Vagina (tissue), 2 donors: ENCODE data around the gene ZNF488. TPM values are rescaled to one million over a fixed set of nuclear protein-coding genes. Genes with fewer than 3 reads are reported as not detected.

ENCODE experiments used
- DNase-seq, 2 donors: peaks; one replicate each; pipeline ENCODE4 v3.0.0-alpha.2; 2017; ENCODE audit errors: extremely low spot score in 2 of 2
- H3K27ac ChIP-seq: fragments of 200-600 bp; sonication (generic); one replicate; pipeline ENCODE4 v1.5.1; 2019
- H3K27me3 ChIP-seq: fragments of 200-600 bp; sonication (generic); one replicate; pipeline ENCODE4 v1.5.1; 2019
- H3K36me3 ChIP-seq, 2 donors: fragments of 200-600 bp; sonication (generic); one replicate each; pipeline ENCODE4 v1.5.1; 2017 to 2019
- H3K4me1 ChIP-seq: fragments of 200-600 bp; sonication (generic); one replicate; pipeline ENCODE4 v1.5.1; 2019
- H3K4me3 ChIP-seq, 2 donors: fragments of 200-600 bp; sonication (generic); 1 replicate in 1 of 2; 2 replicates in 1 of 2; pipeline ENCODE4 v1.5.1; 2016 to 2019
- H3K9me3 ChIP-seq: fragments of 200-600 bp; sonication (generic); one replicate; pipeline ENCODE4 v1.5.1; 2019
- POLR2A ChIP-seq, 2 donors: fragments of 450-650 bp; IDR thresholded peaks; one replicate each; pipeline ENCODE4 v1.6.1; 2017; ENCODE audit warnings: antibody characterized with exemption in 2 of 2, mild to moderate bottlenecking in 2 of 2, moderate library complexity in 2 of 2
- POLR2AphosphoS5 ChIP-seq, 2 donors: sonication (generic); formaldehyde crosslinking; IDR thresholded peaks; one replicate each; pipeline ENCODE4 v1.9.0; 2017; ENCODE audit warnings: antibody characterized with exemption in 2 of 2, mild to moderate bottlenecking in 2 of 2, low read depth in 1 of 2; ENCODE audit not compliant: insufficient read depth in 1 of 2
- intact Hi-C: fragments of 100-400 bp; cut with DNase I; formaldehyde crosslinking; loops from one replicate; pipeline ENCODE4 v1.15.1; 2023
- total RNA-seq: library from RNA; depleted of rRNA; stranded (reverse); fragments of >200 nt; gene quantifications from one replicate; pipeline ENCODE4 v1.2.3, GENCODE V29; 2016
- TF ChIP-seq, protein P1 (sequence below), 3 experiments: fragments of 450-650 bp in 2 of 3; fragments of 200-600 bp in 1 of 3; sonication (generic) in 1 of 3; IDR thresholded peaks; one replicate each; pipeline ENCODE4 v1.5.1; 2017 to 2019; ENCODE audit warnings: antibody characterized with exemption in 3 of 3, mild to moderate bottlenecking in 2 of 3, moderate library complexity in 2 of 3

Gene ZNF488
- total RNA-seq, 1 donor from 2014 or later = not detected

DNA sequence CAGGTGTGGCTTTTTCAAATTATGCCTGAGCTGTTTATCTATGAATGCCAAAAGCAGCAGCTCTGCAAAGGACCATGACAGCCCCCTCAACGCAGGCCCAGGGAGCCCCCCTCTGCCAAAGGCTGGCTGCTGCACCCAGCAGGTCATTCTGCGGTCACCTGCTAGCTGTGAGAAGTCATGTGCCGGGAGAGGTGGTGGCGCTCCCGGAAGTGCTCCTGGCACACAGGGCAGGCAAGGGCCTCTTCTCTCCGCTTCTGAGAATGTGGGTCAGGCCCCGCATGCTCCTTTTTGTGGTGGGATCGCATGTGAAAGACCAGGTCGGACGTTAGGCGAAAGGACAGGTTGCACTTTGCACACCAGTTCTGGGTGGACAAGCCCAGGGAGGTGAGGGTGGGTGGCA is 16.4 kb downstream of the ZNF488 start:
- no peak overlapping the region for H3K4me3 ChIP-seq
- H3K36me3 ChIP-seq = no peaks in the 10 kb centered on the region
- intact Hi-C loops = no loop called here
- TF ChIP-seq, protein P1, sequence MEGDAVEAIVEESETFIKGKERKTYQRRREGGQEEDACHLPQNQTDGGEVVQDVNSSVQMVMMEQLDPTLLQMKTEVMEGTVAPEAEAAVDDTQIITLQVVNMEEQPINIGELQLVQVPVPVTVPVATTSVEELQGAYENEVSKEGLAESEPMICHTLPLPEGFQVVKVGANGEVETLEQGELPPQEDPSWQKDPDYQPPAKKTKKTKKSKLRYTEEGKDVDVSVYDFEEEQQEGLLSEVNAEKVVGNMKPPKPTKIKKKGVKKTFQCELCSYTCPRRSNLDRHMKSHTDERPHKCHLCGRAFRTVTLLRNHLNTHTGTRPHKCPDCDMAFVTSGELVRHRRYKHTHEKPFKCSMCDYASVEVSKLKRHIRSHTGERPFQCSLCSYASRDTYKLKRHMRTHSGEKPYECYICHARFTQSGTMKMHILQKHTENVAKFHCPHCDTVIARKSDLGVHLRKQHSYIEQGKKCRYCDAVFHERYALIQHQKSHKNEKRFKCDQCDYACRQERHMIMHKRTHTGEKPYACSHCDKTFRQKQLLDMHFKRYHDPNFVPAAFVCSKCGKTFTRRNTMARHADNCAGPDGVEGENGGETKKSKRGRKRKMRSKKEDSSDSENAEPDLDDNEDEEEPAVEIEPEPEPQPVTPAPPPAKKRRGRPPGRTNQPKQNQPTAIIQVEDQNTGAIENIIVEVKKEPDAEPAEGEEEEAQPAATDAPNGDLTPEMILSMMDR (IDR thresholded peaks at IDR 0.05) = no peak
- TF ChIP-seq POLR2AphosphoS5 (IDR thresholded peaks at IDR 0.05; ENCODE audit: insufficient read depth in 1 of 2, low read depth in 1 of 2) = no peak
- no peak for TF ChIP-seq POLR2A (IDR thresholded peaks at IDR 0.05)
- no peaks in the 10 kb centered on the region for H3K4me1 ChIP-seq
- H3K27me3 ChIP-seq = no peaks in the 10 kb centered on the region
- DNase-seq = no peak
- H3K27ac ChIP-seq = no peak overlapping the region
- no peaks in the 10 kb centered on the region for H3K9me3 ChIP-seq

DNA sequence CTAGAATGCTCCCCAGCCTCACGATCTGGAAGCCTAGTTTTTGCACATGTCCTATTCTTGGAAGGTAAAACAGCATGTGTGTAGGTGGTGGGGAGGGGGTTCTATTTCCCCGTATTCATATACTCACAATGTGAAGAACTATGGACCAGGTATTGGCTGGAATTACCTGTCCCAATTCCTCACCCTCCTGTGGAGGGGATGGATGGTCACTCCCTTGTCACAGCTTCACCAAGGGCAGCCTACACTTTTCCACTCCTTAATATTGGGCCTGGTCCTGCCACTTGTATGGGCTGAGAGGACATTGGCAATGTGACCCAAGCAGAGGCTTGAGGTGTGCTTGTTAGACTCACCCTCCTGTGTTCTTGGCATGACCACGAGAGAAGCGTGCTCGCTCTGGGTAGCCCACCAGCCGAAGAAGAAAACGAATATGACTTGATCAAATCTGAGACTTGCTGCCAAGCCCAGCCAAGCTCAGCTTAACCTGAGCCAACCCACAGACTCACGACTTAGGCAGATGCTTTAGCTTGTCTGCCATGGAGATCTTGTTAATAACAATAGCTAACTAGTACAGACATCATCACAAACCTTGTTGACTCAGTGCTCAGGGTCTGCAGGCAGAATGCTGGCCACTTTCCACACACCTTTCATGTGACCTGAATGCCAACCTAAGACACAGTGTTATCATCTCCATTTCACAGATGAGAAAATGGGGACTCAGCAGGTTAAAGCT is 17.2 kb downstream of the ZNF488 start:
- TF ChIP-seq, protein P1 (IDR thresholded peaks at IDR 0.05) = no peak
- TF ChIP-seq POLR2A (IDR thresholded peaks at IDR 0.05) (no peak), POLR2AphosphoS5 (IDR thresholded peaks at IDR 0.05; ENCODE audit: insufficient read depth in 1 of 2, low read depth in 1 of 2) (no peak)
- intact Hi-C loops = no loop called here
- DNase-seq = no peak

DNA sequence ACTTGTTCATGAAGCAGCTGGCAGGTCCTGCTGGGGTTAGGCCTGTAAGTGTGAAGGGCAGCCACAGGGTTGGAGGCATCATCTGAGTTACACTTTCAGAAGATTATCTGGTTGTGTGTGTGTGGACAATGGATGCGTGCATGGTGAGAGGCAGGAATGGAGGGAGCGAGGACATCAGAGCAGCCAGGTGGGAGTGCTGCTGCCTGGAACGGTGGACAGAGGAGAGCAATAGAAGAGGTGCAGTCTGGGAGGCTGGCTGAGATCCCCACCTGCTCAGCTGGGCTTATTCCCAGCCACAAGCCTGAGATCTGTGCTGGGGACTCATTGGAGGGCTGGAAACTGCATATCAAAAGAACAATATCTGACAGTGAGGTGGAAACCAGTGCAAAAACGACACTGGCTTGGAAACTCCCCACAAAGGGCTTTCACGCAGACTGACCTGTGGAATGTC is 17.9 kb downstream of the ZNF488 start:
- no peaks in the 10 kb centered on the region for H3K4me1 ChIP-seq
- H3K9me3 ChIP-seq = no peaks in the 10 kb centered on the region
- no peaks in the 10 kb centered on the region for H3K27me3 ChIP-seq
- H3K27ac ChIP-seq = no peak overlapping the region
- H3K4me3 ChIP-seq = no peak overlapping the region
- TF ChIP-seq, protein P1 (IDR thresholded peaks at IDR 0.05) = no peak
- no peak for TF ChIP-seq POLR2AphosphoS5 (IDR thresholded peaks at IDR 0.05; ENCODE audit: insufficient read depth in 1 of 2, low read depth in 1 of 2)
- no peaks in the 10 kb centered on the region for H3K36me3 ChIP-seq
- DNase-seq = no peak
- intact Hi-C loops = no loop called here

More for the DNA sequence above, 17.2 kb downstream of the ZNF488 start:
- H3K4me1 ChIP-seq = no peaks in the 10 kb centered on the region
- no peak overlapping the region for H3K27ac ChIP-seq
- H3K36me3 ChIP-seq = no peaks in the 10 kb centered on the region
- H3K4me3 ChIP-seq = no peak overlapping the region
- H3K9me3 ChIP-seq = no peaks in the 10 kb centered on the region
- H3K27me3 ChIP-seq = no peaks in the 10 kb centered on the region

DNA sequence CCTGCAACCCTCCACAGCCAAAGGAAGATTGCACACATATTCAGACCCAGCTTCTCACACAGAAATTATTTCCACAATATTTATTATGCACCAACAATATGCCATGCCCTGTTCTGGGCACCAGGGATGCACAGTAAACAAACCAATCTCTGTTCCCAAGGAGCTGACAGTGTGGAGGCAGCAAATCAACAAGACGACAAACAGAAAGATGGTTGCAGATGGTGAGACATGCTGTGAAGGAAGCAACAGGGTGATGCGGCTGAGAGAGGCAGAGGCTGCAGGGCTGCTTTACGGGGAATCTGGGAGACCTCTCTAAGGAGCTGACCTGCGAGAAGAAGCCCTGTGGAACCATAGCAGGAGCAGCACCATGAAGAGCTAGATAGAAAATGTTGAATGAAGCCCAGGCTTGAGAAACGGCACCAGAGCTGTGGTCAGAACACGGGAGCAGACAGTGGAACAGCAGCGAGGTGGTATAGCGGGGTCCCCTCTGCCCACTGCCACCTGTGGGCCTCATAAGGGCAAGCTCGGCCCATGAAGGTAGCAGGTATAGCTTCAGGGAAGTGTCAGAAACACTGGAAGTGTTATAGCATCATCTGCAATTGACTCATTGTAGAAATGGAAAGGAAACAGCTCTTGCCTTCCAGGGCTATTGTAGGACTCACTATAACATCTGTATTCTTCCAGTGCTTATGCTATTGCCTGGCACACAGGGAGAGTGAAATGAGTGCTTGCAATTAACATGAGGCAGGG is 18.5 kb downstream of the ZNF488 start:
- intact Hi-C loops = no loop called here
- Histone ChIP-seq H3K4me3 (no peak overlapping the region), H3K27ac (no peak overlapping the region), H3K36me3 (no peaks in the 10 kb centered on the region), H3K27me3 (no peaks in the 10 kb centered on the region), H3K9me3 (no peaks in the 10 kb centered on the region), H3K4me1 (no peaks in the 10 kb centered on the region)
- TF ChIP-seq, protein P1 (IDR thresholded peaks at IDR 0.05) = no peak
- TF ChIP-seq POLR2AphosphoS5 (IDR thresholded peaks at IDR 0.05; ENCODE audit: insufficient read depth in 1 of 2, low read depth in 1 of 2) = no peak
- DNase-seq = no peak

DNA sequence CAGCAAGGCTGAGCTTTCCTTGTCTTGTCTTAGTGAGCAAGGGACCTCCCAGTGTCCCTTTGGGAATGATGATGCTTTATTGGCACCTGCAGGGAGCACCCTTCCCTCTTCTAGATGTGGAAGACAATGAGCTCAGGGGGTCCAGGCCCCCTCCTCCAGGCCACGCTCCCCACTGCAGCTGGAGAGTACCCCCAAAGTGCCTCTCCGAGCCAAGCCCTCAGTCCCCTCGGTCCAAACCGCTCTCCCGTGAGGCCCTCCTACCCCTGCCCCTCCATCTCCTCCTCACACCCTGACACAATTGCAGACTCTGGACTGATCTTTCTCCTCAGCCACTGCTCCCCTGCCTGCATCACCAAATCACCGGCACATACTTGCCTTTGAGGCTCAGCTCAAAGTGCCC is 19.2 kb downstream of the ZNF488 start:
- no peaks in the 10 kb centered on the region for H3K9me3 ChIP-seq
- intact Hi-C loops = no loop called here
- H3K4me3 ChIP-seq = no peak overlapping the region
- H3K27me3 ChIP-seq = no peaks in the 10 kb centered on the region
- TF ChIP-seq POLR2A (IDR thresholded peaks at IDR 0.05) = no peak
- TF ChIP-seq, protein P1 (IDR thresholded peaks at IDR 0.05) = no peak
- no peak for TF ChIP-seq POLR2AphosphoS5 (IDR thresholded peaks at IDR 0.05; ENCODE audit: insufficient read depth in 1 of 2, low read depth in 1 of 2)
- DNase-seq = no peak
- no peaks in the 10 kb centered on the region for H3K36me3 ChIP-seq
- H3K4me1 ChIP-seq = no peaks in the 10 kb centered on the region
- H3K27ac ChIP-seq = no peak overlapping the region
